ENCODE measurements around the gene BACH2. TPM values are rescaled to one million over a fixed set of nuclear protein-coding genes. Genes with fewer than 3 reads are reported as not detected.

BACH2 gene
- total RNA-seq, 1 donor from 2014 or later: 88.8 TPM

GRCh38 chr6:89942601-89943000 is 354.0 kb downstream of the BACH2 start:
- intact Hi-C loops (cut with micrococcal nuclease): no loop called here
- peaks cover 50% of the 10 kb centered on the region for H3K4me1 Mint-ChIP-seq (ENCODE audit: low read depth)

GRCh38 chr6:89941763-89942497 is 354.7 kb downstream of the BACH2 start:
- Mint-ChIP-seq H3K9me3 (no peaks in the 10 kb centered on the region), H3K27ac (no peak overlapping the region), H3K27me3 (ENCODE audit: low read depth) (no peaks in the 10 kb centered on the region), H3K4me3 (ENCODE audit: low read depth) (no peak overlapping the region), H3K36me3 (ENCODE audit: low read depth) (peaks cover 92% of the 10 kb centered on the region), H3K4me1 (ENCODE audit: low read depth) (peaks cover 46% of the 10 kb centered on the region)
- no peak for DNase-seq (ENCODE audit: low spot score)
- intact Hi-C loops (cut with micrococcal nuclease): no loop called here

More at GRCh38 chr6:89942601-89943000, 354.0 kb downstream of the BACH2 start:
- H3K9me3 Mint-ChIP-seq: no peaks in the 10 kb centered on the region
- DNase-seq (ENCODE audit: low spot score): no peak
- no peaks in the 10 kb centered on the region for H3K27me3 Mint-ChIP-seq (ENCODE audit: low read depth)
- no peak overlapping the region for H3K27ac Mint-ChIP-seq
- H3K4me3 Mint-ChIP-seq (ENCODE audit: low read depth): no peak overlapping the region
- peaks cover 92% of the 10 kb centered on the region for H3K36me3 Mint-ChIP-seq (ENCODE audit: low read depth)

- H3K4me3 Mint-ChIP-seq (ENCODE audit: low read depth): no peak overlapping the region
- intact Hi-C loops (cut with micrococcal nuclease): no loop called here
- H3K9me3 Mint-ChIP-seq: no peaks in the 10 kb centered on the region
- no peaks in the 10 kb centered on the region for H3K27me3 Mint-ChIP-seq (ENCODE audit: low read depth)
- peaks cover 39% of the 10 kb centered on the region for H3K4me1 Mint-ChIP-seq (ENCODE audit: low read depth)
- no peak overlapping the region for H3K27ac Mint-ChIP-seq
- DNase-seq (ENCODE audit: low spot score): no peak
- H3K36me3 Mint-ChIP-seq (ENCODE audit: low read depth): peaks cover 92% of the 10 kb centered on the region
Measured at GRCh38 chr6:89941031-89941762, 355.4 kb downstream of the BACH2 start.

GRCh38 chr6:89940225-89941027 is 356.2 kb downstream of the BACH2 start:
- DNase-seq (ENCODE audit: low spot score): peak; percentile 59
- intact Hi-C loops (cut with micrococcal nuclease): loop anchor here (1.0 kb wide), 1 partner anchor 539 kb away; no protein-coding TSS in a partner anchor
- H3K4me3 Mint-ChIP-seq (ENCODE audit: low read depth): no peak overlapping the region
- H3K36me3 Mint-ChIP-seq (ENCODE audit: low read depth): peaks cover 92% of the 10 kb centered on the region
- no peaks in the 10 kb centered on the region for H3K27me3 Mint-ChIP-seq (ENCODE audit: low read depth)
- H3K9me3 Mint-ChIP-seq: no peaks in the 10 kb centered on the region
- peaks cover 38% of the 10 kb centered on the region for H3K4me1 Mint-ChIP-seq (ENCODE audit: low read depth)
- H3K27ac Mint-ChIP-seq: no peak overlapping the region

GRCh38 chr6:89939144-89939543 is 357.5 kb downstream of the BACH2 start:
- Mint-ChIP-seq H3K4me3 (ENCODE audit: low read depth) (no peak overlapping the region), H3K9me3 (no peaks in the 10 kb centered on the region), H3K4me1 (ENCODE audit: low read depth) (peaks cover 28% of the 10 kb centered on the region), H3K36me3 (ENCODE audit: low read depth) (peaks cover 91% of the 10 kb centered on the region), H3K27ac (no peak overlapping the region), H3K27me3 (ENCODE audit: low read depth) (no peaks in the 10 kb centered on the region)
- DNase-seq (ENCODE audit: low spot score): no peak
- intact Hi-C loops (cut with micrococcal nuclease): no loop called here

- intact Hi-C loops (cut with micrococcal nuclease): no loop called here
- Mint-ChIP-seq H3K9me3 (no peaks in the 10 kb centered on the region), H3K36me3 (ENCODE audit: low read depth) (peaks cover 88% of the 10 kb centered on the region), H3K27ac (no peak overlapping the region), H3K4me3 (ENCODE audit: low read depth) (no peak overlapping the region), H3K27me3 (ENCODE audit: low read depth) (no peaks in the 10 kb centered on the region), H3K4me1 (ENCODE audit: low read depth) (peaks cover 27% of the 10 kb centered on the region)
- DNase-seq (ENCODE audit: low spot score): no peak
Measured at GRCh38 chr6:89938014-89938413, 358.6 kb downstream of the BACH2 start.

GRCh38 chr6:89936177-89936576 is 360.5 kb downstream of the BACH2 start:
- H3K27ac Mint-ChIP-seq: no peak overlapping the region
- H3K9me3 Mint-ChIP-seq: no peaks in the 10 kb centered on the region
- no peak overlapping the region for H3K4me3 Mint-ChIP-seq (ENCODE audit: low read depth)
- no peak for DNase-seq (ENCODE audit: low spot score)
- H3K27me3 Mint-ChIP-seq (ENCODE audit: low read depth): no peaks in the 10 kb centered on the region
- intact Hi-C loops (cut with micrococcal nuclease): no loop called here
- peaks cover 92% of the 10 kb centered on the region for H3K36me3 Mint-ChIP-seq (ENCODE audit: low read depth)
- peaks cover 24% of the 10 kb centered on the region for H3K4me1 Mint-ChIP-seq (ENCODE audit: low read depth)

- no peak overlapping the region for H3K4me3 Mint-ChIP-seq (ENCODE audit: low read depth)
- H3K36me3 Mint-ChIP-seq (ENCODE audit: low read depth): peaks cover 88% of the 10 kb centered on the region
- intact Hi-C loops (cut with micrococcal nuclease): no loop called here
- no peak for DNase-seq (ENCODE audit: low spot score)
- no peaks in the 10 kb centered on the region for H3K9me3 Mint-ChIP-seq
- peaks cover 20% of the 10 kb centered on the region for H3K4me1 Mint-ChIP-seq (ENCODE audit: low read depth)
- H3K27me3 Mint-ChIP-seq (ENCODE audit: low read depth): no peaks in the 10 kb centered on the region
- no peak overlapping the region for H3K27ac Mint-ChIP-seq
Measured at GRCh38 chr6:89934685-89935366, 361.8 kb downstream of the BACH2 start.

GRCh38 chr6:89932245-89932802 is 364.3 kb downstream of the BACH2 start:
- Mint-ChIP-seq H3K4me1 (ENCODE audit: low read depth) (peaks cover 29% of the 10 kb centered on the region), H3K27ac (no peak overlapping the region), H3K9me3 (no peaks in the 10 kb centered on the region), H3K4me3 (ENCODE audit: low read depth) (no peak overlapping the region), H3K36me3 (ENCODE audit: low read depth) (peaks cover 92% of the 10 kb centered on the region), H3K27me3 (ENCODE audit: low read depth) (no peaks in the 10 kb centered on the region)
- intact Hi-C loops (cut with micrococcal nuclease): no loop called here
- DNase-seq (ENCODE audit: low spot score): no peak

- no peak for DNase-seq (ENCODE audit: low spot score)
- Mint-ChIP-seq H3K27me3 (ENCODE audit: low read depth) (no peaks in the 10 kb centered on the region), H3K36me3 (ENCODE audit: low read depth) (peaks cover 85% of the 10 kb centered on the region), H3K4me1 (ENCODE audit: low read depth) (peaks cover 39% of the 10 kb centered on the region), H3K27ac (no peak overlapping the region), H3K4me3 (ENCODE audit: low read depth) (no peak overlapping the region), H3K9me3 (no peaks in the 10 kb centered on the region)
- intact Hi-C loops (cut with micrococcal nuclease): no loop called here
Measured at GRCh38 chr6:89930789-89931188, 365.9 kb downstream of the BACH2 start.

- DNase-seq (ENCODE audit: low spot score): no peak
- Mint-ChIP-seq H3K27me3 (ENCODE audit: low read depth) (no peaks in the 10 kb centered on the region), H3K27ac (peak overlapping the region; percentile 67), H3K4me3 (ENCODE audit: low read depth) (no peak overlapping the region), H3K9me3 (no peaks in the 10 kb centered on the region), H3K36me3 (ENCODE audit: low read depth) (peaks cover 71% of the 10 kb centered on the region), H3K4me1 (ENCODE audit: low read depth) (peaks cover 39% of the 10 kb centered on the region)
- intact Hi-C loops (cut with micrococcal nuclease): no loop called here
Measured at GRCh38 chr6:89928604-89929003, 368.0 kb downstream of the BACH2 start.

All from activated T-helper 2 cell treated with anti-CD3 and anti-CD28 coated beads, Interferon-gamma antibody, Interleukin-2, Interleukin-4, amounts not matched to agents 10 μg/mL and 5 μg/mL and 100 μg/mL, durations not matched to agents 14 hours and 24 hours and 36 hours (primary cell).